GM19351 (cell line): ENCODE results near the gene TRPV3.

Experiments used
- ATAC-seq: cut with Tn5 transposase; IDR thresholded peaks from one replicate; pipeline ENCODE4 v1.9.1; 2021; ENCODE audit warnings: mild to moderate bottlenecking, moderate library complexity; ENCODE audit not compliant: unreplicated experiment

Gene TRPV3

DNA sequence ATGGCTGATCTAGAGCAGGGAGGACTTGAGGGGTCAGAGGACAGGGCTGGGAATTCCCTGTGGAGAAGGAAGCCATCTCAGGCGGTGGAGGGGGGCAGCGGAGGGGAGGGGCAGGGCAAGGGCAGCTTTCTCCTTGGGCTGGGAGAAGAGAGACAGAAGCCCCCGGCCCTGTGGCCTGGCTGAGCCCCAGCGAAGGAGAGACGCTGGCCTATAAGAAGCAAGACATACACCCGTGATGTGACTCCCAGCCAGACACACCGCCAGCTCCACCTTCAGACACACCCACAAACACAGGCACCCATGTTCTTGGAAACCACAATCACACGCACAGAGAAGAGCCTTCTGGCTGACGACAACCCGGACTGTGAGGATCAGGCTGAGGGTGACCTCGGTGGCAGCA lies 10.0 kb downstream of the TRPV3 start:
- ATAC-seq, result no peak

DNA sequence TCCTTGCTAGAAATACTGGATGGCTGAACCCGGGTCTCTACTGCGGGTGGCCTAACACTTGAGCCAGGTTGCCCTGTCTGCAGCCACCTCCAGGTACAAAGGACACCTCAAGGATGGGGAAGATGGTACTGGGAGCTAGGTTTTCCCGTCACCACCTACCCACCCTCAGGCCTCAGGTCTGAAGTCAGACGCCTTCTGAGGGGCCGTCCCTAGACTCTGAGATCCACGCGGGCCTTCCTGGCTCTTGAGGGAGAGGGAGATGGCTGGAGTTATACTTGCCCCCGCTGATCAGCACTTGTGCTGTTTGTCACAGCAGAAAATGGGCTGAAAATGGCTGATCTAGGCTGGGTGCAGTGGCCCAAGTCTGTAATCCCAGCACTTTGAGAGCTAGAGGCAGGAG lies 10.6 kb downstream of the TRPV3 start:
- no peak for ATAC-seq

DNA sequence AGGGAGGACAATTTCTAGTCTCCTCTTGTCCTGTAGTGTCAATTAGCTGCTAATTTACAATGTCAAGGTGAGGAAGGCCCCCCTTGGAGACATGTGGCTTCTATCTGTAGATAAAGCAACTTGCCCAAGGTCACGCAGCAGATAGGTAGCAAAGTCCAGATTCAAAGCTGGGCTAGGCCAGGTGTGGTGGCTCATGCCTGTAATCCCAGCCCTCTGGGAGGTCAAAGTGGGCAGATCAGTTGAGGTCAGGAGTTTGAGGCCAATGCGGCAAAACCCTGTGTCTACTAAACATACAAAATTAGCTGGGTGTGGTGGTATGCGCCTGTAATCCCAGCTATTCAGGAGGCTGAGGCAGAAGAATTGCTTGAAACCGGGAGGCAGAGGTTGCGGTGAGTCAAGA lies 11.1 kb downstream of the TRPV3 start:
- ATAC-seq, result no peak

DNA sequence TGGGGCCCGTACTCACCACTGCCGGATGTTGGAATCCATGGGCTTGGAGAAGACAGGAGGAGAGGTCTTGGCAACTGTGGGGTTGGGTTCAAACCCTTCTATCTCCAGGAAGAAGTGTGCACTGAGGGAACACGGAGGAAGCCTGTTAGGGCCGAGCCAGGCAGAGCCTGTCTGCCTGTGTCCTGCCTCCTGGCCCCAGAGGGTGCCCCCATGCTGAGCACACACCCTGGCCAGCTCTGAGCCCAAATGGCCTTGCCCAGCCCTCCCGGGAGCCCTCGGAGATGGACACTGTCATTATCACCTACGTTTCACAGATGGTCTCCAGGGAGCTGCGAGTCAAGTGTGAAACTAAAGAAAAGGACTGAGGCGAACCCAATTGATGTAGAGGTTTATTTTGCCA lies 12.5 kb downstream of the TRPV3 start:
- no peak for ATAC-seq

DNA sequence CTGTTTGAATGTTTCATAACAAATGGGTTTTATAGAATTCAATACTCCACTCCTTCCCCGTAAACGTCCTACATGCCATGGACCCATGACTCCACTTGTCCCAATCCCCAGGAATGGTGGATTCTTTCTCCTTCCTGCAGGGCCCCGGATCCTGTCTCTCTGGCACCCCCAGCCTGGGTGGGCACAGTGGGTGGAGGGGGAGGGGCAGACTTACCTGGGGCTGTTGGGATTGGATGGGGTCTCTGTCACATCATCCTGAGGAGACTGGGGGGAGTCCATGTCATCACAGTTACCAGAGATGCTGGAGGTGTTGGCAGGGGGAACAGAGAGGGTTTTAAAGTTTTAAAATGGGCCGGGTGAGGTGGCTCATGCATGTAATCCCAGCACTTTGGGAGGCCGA lies 13.2 kb downstream of the TRPV3 start:
- ATAC-seq, result no peak

DNA sequence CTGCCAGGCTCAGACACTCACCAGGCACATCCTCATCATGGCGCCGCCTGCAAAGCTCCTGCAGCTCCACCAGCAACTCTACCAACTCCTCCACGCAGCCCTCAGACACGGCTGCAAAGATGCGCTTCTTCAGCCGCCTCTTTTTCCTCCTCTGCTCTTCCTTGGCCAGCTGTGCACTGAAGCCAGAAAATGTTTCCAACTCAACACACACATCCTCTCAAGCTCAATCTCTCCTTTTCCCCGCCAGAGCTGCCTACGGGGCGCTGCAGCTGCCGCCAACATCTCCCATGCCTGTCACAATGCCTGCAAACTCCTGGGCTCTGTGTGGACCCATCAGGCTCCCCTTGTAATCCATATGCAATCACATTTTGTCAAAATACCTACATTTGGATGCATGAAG lies 14.2 kb downstream of the TRPV3 start:
- ATAC-seq, result no peak

DNA sequence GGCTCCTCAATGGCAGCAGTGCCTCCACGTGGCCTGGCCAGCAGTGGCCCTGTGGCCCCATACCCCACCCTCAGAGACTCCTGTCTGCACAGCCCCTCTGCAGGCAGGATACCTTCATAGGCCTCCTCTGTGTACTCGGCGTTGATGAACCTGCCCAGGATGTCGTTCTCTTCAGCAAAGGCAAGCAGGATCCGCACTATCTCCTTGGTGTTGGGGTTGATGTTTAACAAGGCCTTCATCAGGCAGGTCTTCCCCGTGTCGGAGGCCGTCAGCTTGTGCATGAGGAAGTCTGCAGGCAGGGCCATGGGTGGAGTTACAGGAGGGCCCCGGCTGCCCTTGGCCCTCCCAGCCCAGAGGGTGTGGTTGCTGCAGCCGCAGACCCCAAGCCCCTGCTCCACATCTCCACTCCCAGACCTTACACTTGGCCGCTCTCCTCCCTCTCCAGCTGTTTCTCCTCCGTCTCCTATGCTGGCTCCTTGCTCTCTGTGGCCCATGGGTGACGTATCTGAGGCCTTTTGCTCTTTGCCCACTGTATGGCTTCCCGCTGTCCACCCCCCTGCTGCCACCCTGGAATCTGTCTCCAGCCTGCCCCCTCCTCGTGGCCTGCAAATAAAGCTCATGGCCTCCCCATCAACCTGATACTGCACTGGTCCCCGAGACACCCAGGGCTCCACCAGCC lies 15.1 kb downstream of the TRPV3 start:
- ATAC-seq, result no peak

DNA sequence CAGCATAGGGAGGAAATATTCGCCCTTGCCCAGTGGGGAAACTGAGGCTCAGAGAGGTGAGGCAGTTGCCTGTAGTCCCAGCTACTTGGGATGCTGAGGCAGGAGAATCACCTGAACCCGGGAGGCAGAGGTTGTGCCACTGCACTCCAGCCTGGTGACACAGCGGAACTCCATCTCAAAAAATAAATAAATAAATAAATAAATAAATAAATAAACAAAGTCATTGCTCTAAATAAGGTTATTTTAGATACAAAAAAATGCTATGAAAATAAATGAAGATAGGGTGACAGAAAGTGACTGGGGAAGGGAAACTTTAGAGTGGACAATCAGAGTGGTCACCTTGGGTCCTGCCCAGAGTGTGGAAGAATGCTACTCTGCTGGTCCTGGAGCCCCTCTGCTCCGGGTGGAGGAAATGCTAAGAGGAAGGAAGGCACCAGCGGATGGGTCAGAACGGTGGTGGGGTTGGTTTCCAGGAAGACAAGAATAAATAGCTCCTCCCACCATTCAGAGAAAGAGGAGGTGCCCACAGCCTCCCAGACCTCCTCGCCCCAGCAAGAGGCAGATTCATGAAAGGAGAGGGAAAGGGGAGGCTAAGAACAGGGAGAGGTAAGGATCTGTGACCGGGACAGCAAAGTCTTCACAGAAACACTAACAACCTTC lies 17.6 kb downstream of the TRPV3 start:
- ATAC-seq, result no peak

DNA sequence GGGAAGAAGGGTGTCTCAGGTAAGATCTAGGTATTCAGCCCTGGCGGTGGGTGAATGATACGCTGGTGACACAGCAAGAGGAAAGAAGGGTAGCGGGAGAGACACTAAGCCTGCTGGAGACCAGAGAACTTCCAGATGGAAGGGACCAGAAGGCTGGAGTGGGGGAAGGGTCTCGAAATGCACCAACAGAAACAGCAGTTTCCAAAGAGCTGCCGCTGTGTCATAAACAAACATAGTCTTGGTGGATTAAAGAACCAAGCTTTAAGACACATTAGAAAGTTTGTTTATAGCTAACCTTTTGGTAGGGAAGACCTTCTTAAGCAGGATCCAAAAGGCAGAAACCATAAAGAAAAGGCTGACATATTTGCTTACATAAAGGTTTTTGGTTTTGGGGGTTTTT lies 20.9 kb downstream of the TRPV3 start:
- ATAC-seq, result no peak

DNA sequence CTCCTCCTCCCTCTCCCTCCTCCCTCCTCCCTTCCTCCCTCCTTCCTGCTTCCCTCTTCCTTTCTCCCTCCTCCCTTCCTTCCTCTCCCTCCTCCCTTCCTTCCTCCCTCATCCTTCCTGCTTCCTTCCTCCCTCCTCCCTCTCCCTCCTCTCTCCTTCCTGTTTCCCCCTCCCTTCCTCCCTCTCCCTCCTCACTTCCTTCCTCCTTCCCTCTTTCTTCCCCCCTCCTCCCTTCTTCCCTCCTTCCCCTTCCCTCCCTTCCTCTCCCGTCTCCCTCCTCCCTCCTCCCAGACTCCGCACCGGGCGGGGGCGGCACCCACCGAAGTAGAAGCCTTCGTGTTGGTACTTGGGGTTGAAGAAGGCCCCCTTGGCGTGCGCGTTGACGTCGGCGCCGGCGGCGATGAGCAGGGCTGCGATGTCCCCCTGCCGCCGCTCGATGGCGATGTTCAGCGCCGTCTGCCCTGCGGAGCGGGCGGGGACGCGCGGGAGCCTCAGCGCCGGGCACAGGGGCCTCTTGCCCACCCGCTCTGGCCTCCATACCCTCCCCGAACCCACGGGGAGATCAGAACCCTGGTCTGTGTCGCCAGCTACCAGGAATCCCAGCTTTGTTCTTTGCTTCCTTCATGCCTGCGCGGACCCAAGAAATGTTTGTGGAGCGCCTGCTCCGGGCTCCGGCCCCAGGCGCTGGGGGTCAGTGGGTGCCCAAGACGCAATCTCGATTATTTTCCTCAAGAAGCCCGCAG lies 22.2 kb downstream of the TRPV3 start:
- ATAC-seq, result no peak

DNA sequence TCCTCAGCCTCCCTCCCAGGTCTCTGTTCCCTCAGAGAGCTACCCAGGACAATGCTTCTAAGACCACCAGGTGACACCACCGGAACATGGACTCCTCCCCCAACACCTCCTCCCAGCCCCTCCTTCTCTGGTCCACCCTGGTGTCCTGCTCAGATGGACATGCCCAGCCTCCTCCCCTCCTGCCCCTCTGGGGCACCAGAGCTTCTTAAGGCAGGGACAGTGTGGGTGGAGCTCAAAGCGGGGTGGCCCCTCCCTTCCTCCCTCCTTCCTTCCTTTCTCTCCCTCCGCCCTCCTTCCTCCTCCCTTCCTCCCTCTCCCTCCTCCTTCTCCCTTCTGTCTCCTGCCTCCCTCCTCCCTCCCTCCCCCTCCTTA lies 22.7 kb downstream of the TRPV3 start:
- no peak for ATAC-seq

DNA sequence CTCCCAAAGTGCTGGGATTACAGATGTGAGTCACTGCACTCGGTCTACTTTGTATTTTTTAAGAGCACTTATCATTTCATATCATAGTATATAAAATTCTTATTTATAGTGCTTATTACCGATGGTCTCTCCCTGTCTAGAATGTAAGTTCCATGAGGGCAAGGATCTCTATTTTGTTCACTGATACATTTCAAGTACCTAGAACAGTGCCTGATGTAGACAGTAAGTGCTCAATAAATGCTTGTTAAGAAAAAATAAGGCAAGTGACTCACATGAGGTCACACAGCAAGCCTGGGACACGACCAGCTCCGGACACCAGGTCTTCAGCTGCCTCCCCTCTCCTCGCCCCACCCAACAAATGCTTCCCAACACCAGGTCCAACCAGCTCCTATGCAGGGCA lies 23.9 kb downstream of the TRPV3 start:
- ATAC-seq, result no peak

DNA sequence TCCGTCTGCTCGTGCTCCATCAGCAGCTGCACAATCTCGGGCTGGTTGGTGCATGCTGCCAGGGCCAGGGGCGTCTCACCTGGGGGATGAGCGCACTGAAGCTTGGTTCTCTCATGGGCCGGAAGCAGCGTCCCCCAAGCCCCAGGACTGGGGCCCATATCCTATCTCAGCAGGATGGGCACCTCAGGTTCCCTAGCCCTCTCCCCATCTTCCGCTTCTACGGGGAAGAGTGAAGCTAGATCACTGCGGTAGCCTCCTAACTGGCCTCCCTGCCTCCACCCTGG lies 24.8 kb downstream of the TRPV3 start:
- no peak for ATAC-seq

DNA sequence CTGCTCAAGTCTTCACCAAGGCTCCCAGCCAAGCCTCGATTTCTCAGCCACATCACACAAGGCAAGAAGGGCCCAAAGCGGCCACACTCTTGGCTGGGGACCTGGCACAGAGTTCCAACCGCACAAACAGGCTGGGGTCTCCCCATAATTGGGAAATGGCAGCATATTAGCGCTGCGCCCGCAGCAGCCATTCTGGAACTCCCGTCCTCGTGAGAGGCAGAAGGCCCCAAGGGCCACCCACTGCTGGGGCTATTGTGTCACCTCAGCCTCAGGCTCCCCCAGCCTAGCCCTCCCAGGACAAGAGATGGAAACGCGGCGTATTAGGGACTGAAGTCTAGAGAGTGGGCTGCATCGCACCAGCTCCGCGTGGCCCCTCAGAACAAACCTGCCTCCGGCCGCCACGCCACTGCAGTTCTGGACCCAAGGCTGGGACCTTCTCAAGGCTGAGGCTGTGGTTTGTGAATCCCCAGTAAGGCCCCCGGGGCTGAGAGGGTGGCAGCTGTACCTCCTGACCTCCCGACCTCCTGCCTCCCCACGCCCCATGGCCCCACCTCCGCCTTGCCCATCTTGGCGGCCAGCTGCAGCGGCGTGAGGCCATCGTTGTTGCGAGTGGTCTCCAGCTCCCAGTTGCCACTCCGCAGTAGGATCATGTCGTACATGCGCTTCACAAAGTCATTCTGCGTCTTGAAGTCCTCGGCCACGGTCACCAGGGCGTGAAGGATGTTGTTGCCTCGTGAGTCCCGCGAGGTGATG lies 25.3 kb downstream of the TRPV3 start:
- ATAC-seq, result no peak

DNA sequence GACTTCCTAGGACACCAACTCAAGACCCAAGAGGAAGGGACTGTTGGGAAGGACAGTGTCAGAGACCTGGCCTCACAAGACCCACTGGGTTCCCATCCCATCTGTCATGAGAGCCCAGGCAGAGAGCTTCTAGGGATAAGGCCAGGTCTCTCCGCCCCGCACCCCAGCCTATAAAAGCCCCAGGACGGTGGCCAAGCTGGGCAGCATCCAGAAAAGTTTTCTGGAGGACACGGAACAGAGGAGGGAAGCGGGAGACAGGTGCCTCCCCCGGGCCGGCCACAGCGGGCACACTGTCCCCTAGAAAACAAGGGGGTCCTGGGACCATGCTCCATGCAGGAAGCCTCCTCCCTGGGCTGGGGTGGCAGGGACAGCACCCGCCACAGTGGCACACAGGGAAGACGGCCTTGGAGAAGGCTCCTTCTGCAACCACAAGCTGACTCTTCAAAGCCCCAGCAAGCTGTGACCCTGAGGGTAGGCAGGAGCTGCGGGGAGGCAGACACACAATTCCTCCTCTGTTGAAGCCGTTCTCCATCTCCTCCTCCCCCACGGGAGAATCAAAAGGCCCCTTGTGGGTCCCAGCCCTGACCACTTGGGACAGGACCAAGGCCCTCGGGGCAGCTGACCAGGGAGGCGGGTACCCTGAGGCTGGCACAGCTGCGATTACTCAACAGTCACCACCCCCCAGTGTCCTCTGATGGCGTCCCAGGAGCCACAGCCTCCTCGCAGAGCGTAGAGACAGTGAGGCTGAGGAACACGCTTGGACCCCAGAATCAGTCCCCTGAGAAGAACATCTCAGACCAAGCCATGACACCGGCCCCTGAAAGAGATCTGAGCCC lies 26.1 kb downstream of the TRPV3 start:
- no peak for ATAC-seq

DNA sequence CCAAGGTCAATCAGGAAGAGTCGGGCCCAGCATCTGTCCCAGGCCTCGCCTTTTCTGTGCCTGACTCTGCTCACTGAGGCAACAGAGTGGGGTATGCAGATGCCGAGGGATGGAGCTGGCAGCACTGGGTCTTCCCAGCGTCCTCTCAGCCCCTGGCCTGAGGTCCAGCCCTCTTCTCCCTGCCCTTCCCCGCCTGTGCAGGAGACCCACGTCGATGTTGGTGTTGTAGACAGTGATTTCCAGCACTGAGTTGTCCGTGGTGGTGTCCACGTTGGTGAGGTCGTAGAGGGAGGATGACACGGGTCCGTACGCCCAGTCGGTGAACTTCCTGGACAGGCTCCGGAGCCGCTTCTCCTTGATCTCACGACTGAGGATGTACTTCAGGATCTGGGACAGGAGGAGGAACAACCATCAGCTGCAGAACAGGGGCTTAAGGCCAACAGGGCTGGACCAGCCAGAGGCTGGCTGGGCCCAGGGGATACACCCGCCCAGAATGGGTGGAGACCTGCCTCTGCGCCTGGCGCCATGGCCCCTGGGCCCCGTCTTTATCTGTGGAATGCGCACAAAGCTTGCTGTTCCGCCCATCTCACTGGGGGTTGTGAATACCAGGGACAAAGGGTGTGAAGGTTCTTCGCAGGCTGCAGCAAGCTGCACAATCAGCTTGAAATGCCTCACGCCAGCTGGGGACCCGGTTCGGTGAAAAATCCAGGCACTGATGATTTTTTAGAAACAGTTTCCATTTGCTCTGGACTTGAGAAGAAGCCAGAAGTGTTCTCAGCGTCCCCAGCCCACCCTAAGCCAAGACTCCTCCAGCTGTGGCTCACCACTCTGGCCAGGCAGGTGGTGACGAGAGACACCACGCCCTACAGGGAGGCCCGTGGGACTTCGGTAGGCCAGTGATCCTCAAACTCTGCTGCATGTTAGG lies 27.5 kb downstream of the TRPV3 start:
- ATAC-seq, result no peak

DNA sequence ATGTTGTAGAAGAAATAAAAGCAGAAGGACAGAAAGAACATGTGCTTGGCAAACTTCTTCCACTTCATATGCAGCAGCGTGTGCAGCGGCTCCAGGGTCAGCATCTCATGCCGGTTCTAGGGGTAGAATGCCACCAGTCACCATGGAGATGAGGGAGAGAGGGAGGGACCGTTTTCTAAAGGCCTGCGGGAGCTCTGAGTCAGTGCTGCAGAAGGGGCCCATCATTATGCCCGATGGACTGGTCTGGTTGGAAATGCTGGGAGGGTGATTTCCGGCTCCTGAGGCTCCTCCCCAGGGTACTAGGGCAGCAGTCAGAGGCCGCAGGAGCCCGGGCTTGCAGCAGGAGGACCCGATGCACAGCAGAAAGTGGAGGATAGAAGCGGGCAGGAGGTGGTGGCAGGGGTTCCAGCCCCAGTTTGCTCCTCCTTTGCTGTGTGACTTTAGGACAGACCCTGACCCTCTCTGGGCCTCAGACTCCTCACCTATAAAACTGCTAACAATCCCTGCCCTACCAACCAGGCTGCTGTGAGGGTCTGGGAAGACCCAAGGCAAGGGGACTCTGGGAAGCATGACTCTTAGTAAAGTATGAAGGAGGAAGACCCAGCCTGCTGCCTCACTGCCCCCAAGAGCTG lies 28.6 kb downstream of the TRPV3 start:
- no peak for ATAC-seq

DNA sequence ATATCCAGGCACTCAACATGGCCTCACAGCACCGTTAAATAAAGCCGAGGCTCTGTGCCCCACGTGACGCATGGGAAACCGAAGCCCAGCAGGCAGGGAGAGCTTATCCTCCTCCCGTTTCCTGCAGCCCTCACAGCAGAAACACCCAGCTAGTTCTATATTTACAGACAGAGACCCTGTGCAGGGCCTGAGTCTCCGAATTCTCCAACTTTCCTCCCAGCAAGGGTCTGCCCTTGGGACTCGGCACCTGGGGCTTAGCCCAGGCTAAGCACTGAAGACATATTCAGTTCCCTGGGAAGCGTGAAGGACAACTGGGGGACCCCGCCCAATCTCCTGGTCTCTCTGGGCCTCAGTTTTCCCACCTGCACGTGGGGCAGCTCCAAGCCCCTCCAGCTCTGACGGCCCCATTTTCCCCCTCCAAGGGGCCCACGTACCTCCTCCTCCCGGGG lies 29.2 kb downstream of the TRPV3 start:
- no peak for ATAC-seq

DNA sequence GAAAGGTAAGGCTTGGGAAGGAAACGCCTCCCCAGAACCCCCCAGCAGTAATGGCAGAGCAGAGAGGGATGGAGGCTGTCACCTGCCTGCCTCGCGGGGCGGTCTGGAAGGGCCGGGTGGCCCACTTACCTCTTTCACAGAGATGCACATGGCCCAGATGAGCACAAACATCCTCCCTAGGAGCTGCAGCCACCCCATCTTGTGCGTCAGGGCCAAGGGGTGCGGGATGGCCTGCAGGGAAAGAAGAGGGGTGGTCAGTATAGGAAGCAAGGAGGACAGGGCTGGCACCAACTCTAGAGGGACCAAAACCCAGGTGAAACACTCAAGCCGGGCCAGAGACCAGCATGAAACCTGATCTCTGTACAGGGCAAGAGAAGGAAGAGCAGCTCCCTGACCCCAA lies 29.7 kb downstream of the TRPV3 start:
- ATAC-seq, result no peak
